Measurements from ENCODE around the gene TRIM17. TPM values are rescaled to one million over a fixed set of nuclear protein-coding genes. Genes with fewer than 3 reads are reported as not detected.

The TRIM17 gene
- total and polyA plus RNA-seq, 2 of the 13 experiments (the other 11 are each of a cell fraction or from before 2014, with no cell fraction given) = 0.32 to 0.64 TPM

GRCh38 chr1:228399531-228400236 lies 17.0 kb downstream of the TRIM17 start:
- CTCF ChIA-PET (ENCODE audit: low intra/inter-chr PET ratio, low total read pairs) = no interaction called here
- in situ Hi-C loops (cut with HindIII; ENCODE audit: extremely low pct_ligation_motif_present, low pct_unique_long_range_greater_than_20kb) (no loop called here), intact Hi-C loops (cut with micrococcal nuclease; ENCODE audit: unreplicated experiment) (no loop called here)
- H3K27ac ChIP-seq (ENCODE audit: extremely low read length, insufficient read depth, low read length) = no peak overlapping the region
- peaks cover 21% of the 10 kb centered on the region for H3K79me2 ChIP-seq (ENCODE audit: insufficient read depth, low read length)
- TF ChIP-seq ELF1 (CRISPR knock-in tag; IDR thresholded peaks at IDR 0.05) (no peak), SAP130 (CRISPR knock-in tag; IDR thresholded peaks at IDR 0.05; ENCODE audit: low read depth) (no peak), ZMAT5 (CRISPR knock-in tag; IDR thresholded peaks at IDR 0.05; ENCODE audit: borderline replicate concordance, low read depth) (no peak), ZNF773 (CRISPR knock-in tag; IDR thresholded peaks at IDR 0.05; ENCODE audit: borderline replicate concordance) (no peak), XRCC5 (optimal IDR thresholded peaks at IDR 0.05; ENCODE audit: low read length) (no peak), FOSL2 (CRISPR knock-in tag; IDR thresholded peaks at IDR 0.05) (no peak), ZNF253 (CRISPR knock-in tag; IDR thresholded peaks at IDR 0.05; ENCODE audit: borderline replicate concordance) (no peak), RAD51 (IDR thresholded peaks at IDR 0.05; ENCODE audit: borderline replicate concordance) (no peak), ZFP82 (CRISPR knock-in tag; IDR thresholded peaks at IDR 0.05; ENCODE audit: borderline replicate concordance) (no peak), ZNF605 (CRISPR knock-in tag; IDR thresholded peaks at IDR 0.05) (no peak)
- TF ChIP-seq, protein P1, sequence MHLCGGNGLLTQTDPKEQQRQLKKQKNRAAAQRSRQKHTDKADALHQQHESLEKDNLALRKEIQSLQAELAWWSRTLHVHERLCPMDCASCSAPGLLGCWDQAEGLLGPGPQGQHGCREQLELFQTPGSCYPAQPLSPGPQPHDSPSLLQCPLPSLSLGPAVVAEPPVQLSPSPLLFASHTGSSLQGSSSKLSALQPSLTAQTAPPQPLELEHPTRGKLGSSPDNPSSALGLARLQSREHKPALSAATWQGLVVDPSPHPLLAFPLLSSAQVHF (CRISPR knock-in tag; IDR thresholded peaks at IDR 0.05) = no peak
- TF ChIP-seq, protein P2, sequence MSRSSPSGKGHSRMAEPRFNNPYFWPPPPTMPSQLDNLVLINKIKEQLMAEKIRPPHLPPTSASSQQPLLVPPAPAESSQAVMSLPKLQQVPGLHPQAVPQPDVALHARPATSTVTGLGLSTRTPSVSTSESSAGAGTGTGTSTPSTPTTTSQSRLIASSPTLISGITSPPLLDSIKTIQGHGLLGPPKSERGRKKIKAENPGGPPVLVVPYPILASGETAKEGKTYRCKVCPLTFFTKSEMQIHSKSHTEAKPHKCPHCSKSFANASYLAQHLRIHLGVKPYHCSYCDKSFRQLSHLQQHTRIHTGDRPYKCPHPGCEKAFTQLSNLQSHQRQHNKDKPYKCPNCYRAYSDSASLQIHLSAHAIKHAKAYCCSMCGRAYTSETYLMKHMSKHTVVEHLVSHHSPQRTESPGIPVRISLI (CRISPR knock-in tag; IDR thresholded peaks at IDR 0.05; ENCODE audit: borderline replicate concordance) = no peak
- TF ChIP-seq, protein P3, sequence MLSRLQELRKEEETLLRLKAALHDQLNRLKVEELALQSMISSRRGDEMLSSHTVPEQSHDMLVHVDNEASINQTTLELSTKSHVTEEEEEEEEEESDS (CRISPR knock-in tag; IDR thresholded peaks at IDR 0.05; ENCODE audit: borderline replicate concordance) = no peak
- no peaks in the 10 kb centered on the region for H3K27me3 ChIP-seq (ENCODE audit: control insufficient read depth in 1 of 2, insufficient read depth in 2 of 2, low read length in 2 of 2)
- FAIRE-seq (no peak), DNase-seq (ENCODE audit: low spot score) (no peak), ATAC-seq (no peak)
- peaks cover 22% of the 10 kb centered on the region for H4K20me1 ChIP-seq (ENCODE audit: insufficient read depth, low read length)
- no peak overlapping the region for H3K4me2 ChIP-seq (ENCODE audit: low read depth, low read length)
- no TSS peak for BruUV-seq (replicated peaks)
- H2AFZ ChIP-seq (ENCODE audit: low read length) = no peak overlapping the region
- no peak overlapping the region for H3K9ac ChIP-seq (ENCODE audit: insufficient read depth, low read depth, low read length)
- WGBS (ENCODE audit: low lambda C conversion rate) = 97% methylated on average over 14 of the region's 14 CpGs
- peaks cover 34% of the 10 kb centered on the region for H3K4me1 ChIP-seq (ENCODE audit: insufficient read depth, low read length)
- no peaks in the 10 kb centered on the region for H3K9me3 ChIP-seq (ENCODE audit: low read length)
- H3K36me3 ChIP-seq (replicated peaks in 1 of 2; ENCODE audit: control insufficient read depth in 1 of 2, insufficient read depth in 2 of 2, low read length in 2 of 2) = peaks cover 23 to 67% of the 10 kb centered on the region in 2 experiments
- POLR2A ChIA-PET = no interaction called here
- H3K4me3 ChIP-seq (replicated peaks in 1 of 3; ENCODE audit: insufficient read depth in 1 of 3, low read depth in 2 of 3, low read length in 3 of 3) = no peak overlapping the region
